HEK293 (cell line): Measurements from ENCODE around the gene HDGF.

Experiments used
- CTCF ChIA-PET: fragments of 350-600 bp; formaldehyde crosslinking; extraction: SDS; loops from one replicate; lab custom pipeline; 2021; ENCODE audit warnings: antibody characterized with exemption; lab: Yijun Ruan, JAX
- POLR2A ChIA-PET: fragments of 300-600 bp; formaldehyde crosslinking; extraction: SDS; loops from one replicate; lab custom pipeline; 2020; ENCODE audit warnings: antibody characterized with exemption, inconsistent platforms; lab: Yijun Ruan, JAX
- H3K27ac ChIP-seq: fragments of 200-500 bp; sonication (Bioruptor generic); 2 replicates; pipeline ENCODE4 v1.5.1; 2014; ENCODE audit warnings: low read depth, low read length, control low read depth, inconsistent platforms; ENCODE audit errors: extremely low read depth
- H3K36me3 ChIP-seq, 2 experiments: fragments of 200-500 bp in 1 of 2; sonication (Bioruptor generic) in 1 of 2; 1 replicate in 1 of 2; 2 replicates in 1 of 2; pipeline ENCODE4 v1.5.1; 2014 to 2017; ENCODE audit warnings: inconsistent platforms in 2 of 2, low read length in 2 of 2; ENCODE audit not compliant: control insufficient read depth in 2 of 2, insufficient read depth in 1 of 2
- H3K4me1 ChIP-seq: fragments of 200-500 bp; sonication (Bioruptor generic); 2 replicates; pipeline ENCODE4 v1.5.1; 2014; ENCODE audit warnings: mild to moderate bottlenecking, low read length, inconsistent platforms; ENCODE audit not compliant: control insufficient read depth, insufficient read depth
- H3K4me3 ChIP-seq: 2 replicates; pipeline ENCODE4 v1.5.1; 2011; ENCODE audit warnings: low read depth, mild to moderate bottlenecking, control low read depth, low read length, moderate library complexity
- H3K9me3 ChIP-seq: fragments of 200-500 bp; sonication (Bioruptor generic); 2 replicates; pipeline ENCODE4 v1.5.1; 2014; ENCODE audit warnings: low read depth, low read length, inconsistent platforms; ENCODE audit not compliant: control insufficient read depth, insufficient read depth
- KLF9 ChIP-seq: fragments of 450-650 bp; formaldehyde crosslinking; IDR thresholded peaks from 2 replicates; pipeline ENCODE4 v1.5.1; 2016; ENCODE audit warnings: missing biosample characterization, missing genetic modification characterization, low read depth
- RBAK ChIP-seq: fragments of 450-650 bp; formaldehyde crosslinking; IDR thresholded peaks from 2 replicates; pipeline ENCODE4 v1.5.1; 2016; ENCODE audit warnings: missing biosample characterization, missing genetic modification characterization
- SETDB1 ChIP-seq: IDR thresholded peaks from one replicate; pipeline ENCODE4 v1.6.1; 2017; ENCODE audit warnings: mild to moderate bottlenecking, low read length, moderate library complexity, mixed read lengths; ENCODE audit not compliant: insufficient read length
- SP2 ChIP-seq: fragments of 450-650 bp; formaldehyde crosslinking; IDR thresholded peaks from 2 replicates; pipeline ENCODE4 v1.5.1; 2016; ENCODE audit warnings: missing biosample characterization, missing genetic modification characterization
- ZEB2 ChIP-seq: fragments of 450-650 bp; formaldehyde crosslinking; IDR thresholded peaks from 2 replicates; pipeline ENCODE4 v1.5.1; 2016; ENCODE audit warnings: missing biosample characterization, missing genetic modification characterization
- ZFHX2 ChIP-seq: fragments of 450-650 bp; formaldehyde crosslinking; conservative IDR thresholded peaks from 2 replicates; pipeline ENCODE4 v1.5.1; 2016; ENCODE audit warnings: missing biosample characterization, missing genetic modification characterization
- ZFP69B ChIP-seq: fragments of 450-650 bp; formaldehyde crosslinking; IDR thresholded peaks from 2 replicates; pipeline ENCODE4 v1.5.1; 2016; ENCODE audit warnings: missing biosample characterization, missing genetic modification characterization
- ZNF138 ChIP-seq: fragments of 450-650 bp; formaldehyde crosslinking; IDR thresholded peaks from 2 replicates; pipeline ENCODE4 v1.5.1; 2016; ENCODE audit warnings: missing biosample characterization, missing genetic modification characterization, borderline replicate concordance
- ZNF140 ChIP-seq: fragments of 450-650 bp; formaldehyde crosslinking; IDR thresholded peaks from 2 replicates; pipeline ENCODE4 v1.5.1; 2016; ENCODE audit warnings: missing biosample characterization, missing genetic modification characterization
- ZNF2 ChIP-seq: fragments of 450-650 bp; formaldehyde crosslinking; IDR thresholded peaks from 2 replicates; pipeline ENCODE4 v1.5.1; 2016; ENCODE audit warnings: missing biosample characterization, missing genetic modification characterization
- ZNF24 ChIP-seq: fragments of 450-650 bp; formaldehyde crosslinking; IDR thresholded peaks from 2 replicates; pipeline ENCODE4 v1.5.1; 2016; ENCODE audit warnings: missing biosample characterization, missing genetic modification characterization
- ZNF433 ChIP-seq: fragments of 450-650 bp; formaldehyde crosslinking; IDR thresholded peaks from 2 replicates; pipeline ENCODE4 v1.5.1; 2016; ENCODE audit warnings: missing biosample characterization, missing genetic modification characterization, low read depth
- ZNF48 ChIP-seq: fragments of 450-650 bp; formaldehyde crosslinking; IDR thresholded peaks from 2 replicates; pipeline ENCODE4 v1.5.1; 2016; ENCODE audit warnings: missing biosample characterization, missing genetic modification characterization
- ZNF510 ChIP-seq: fragments of 450-650 bp; formaldehyde crosslinking; IDR thresholded peaks from 2 replicates; pipeline ENCODE4 v1.5.1; 2018; ENCODE audit warnings: mild to moderate bottlenecking, missing genetic modification characterization, missing biosample characterization; ENCODE audit not compliant: insufficient replicate concordance
- ZNF561 ChIP-seq: fragments of 450-650 bp; IDR thresholded peaks from 2 replicates; pipeline ENCODE4 v1.5.1; 2018; ENCODE audit warnings: missing biosample characterization, missing genetic modification characterization, borderline replicate concordance
- ZNF792 ChIP-seq: fragments of 450-650 bp; formaldehyde crosslinking; IDR thresholded peaks from 2 replicates; pipeline ENCODE4 v1.5.1; 2016; ENCODE audit warnings: missing biosample characterization, missing genetic modification characterization
- ZXDB ChIP-seq: fragments of 450-650 bp; formaldehyde crosslinking; IDR thresholded peaks from 2 replicates; pipeline ENCODE4 v1.5.1; 2016; ENCODE audit warnings: missing biosample characterization, missing genetic modification characterization
- TF ChIP-seq, protein P1 (sequence below): fragments of 450-650 bp; formaldehyde crosslinking; IDR thresholded peaks from 2 replicates; pipeline ENCODE4 v1.5.1; 2017; ENCODE audit warnings: missing biosample characterization, missing genetic modification characterization
- TF ChIP-seq, protein P2 (sequence below): IDR thresholded peaks from 2 replicates; pipeline ENCODE4 v1.6.1; 2011; ENCODE audit warnings: mild to moderate bottlenecking, low read depth, low read length, borderline replicate concordance
- TF ChIP-seq, protein P3 (sequence below): fragments of 450-650 bp; formaldehyde crosslinking; IDR thresholded peaks from 2 replicates; pipeline ENCODE4 v1.5.1; 2016; ENCODE audit warnings: missing biosample characterization, missing genetic modification characterization, low read depth
- TF ChIP-seq, protein P4 (sequence below): fragments of 450-650 bp; formaldehyde crosslinking; IDR thresholded peaks from 2 replicates; pipeline ENCODE4 v1.5.1; 2017; ENCODE audit warnings: missing biosample characterization, missing genetic modification characterization
- TF ChIP-seq, protein P5 (sequence below): fragments of 450-650 bp; formaldehyde crosslinking; IDR thresholded peaks from 2 replicates; pipeline ENCODE4 v1.5.1; 2016; ENCODE audit warnings: missing biosample characterization, missing genetic modification characterization
- TF ChIP-seq, protein P6 (sequence below): fragments of 450-650 bp; formaldehyde crosslinking; IDR thresholded peaks from 2 replicates; pipeline ENCODE4; 2016; ENCODE audit warnings: missing biosample characterization, missing genetic modification characterization

The HDGF gene

DNA sequence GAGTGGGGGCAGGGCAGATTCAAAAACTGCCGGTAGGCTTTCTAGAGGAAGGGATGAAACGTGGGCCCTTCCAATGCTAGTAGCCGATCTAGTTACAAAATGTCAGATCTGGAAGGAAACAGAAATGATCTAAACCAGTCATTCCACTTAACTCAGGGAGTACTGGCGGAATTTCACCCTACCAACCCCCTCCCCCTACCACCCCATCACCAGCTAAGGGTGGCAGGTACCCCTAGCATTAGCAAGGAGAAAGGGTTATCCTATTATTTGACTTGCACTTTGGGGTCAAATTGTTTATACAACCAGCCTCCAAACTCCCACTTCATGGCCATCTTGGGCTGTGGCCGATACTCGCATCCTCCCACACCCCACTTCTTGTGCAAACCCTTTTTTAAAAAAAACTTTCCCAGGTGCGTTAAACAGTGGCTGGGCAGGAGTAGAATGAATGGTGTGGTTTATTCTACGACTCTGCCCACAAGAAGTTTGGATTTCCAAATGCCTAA lies 9.9 kb downstream of the HDGF start (continued):
- TF ChIP-seq, protein P1, sequence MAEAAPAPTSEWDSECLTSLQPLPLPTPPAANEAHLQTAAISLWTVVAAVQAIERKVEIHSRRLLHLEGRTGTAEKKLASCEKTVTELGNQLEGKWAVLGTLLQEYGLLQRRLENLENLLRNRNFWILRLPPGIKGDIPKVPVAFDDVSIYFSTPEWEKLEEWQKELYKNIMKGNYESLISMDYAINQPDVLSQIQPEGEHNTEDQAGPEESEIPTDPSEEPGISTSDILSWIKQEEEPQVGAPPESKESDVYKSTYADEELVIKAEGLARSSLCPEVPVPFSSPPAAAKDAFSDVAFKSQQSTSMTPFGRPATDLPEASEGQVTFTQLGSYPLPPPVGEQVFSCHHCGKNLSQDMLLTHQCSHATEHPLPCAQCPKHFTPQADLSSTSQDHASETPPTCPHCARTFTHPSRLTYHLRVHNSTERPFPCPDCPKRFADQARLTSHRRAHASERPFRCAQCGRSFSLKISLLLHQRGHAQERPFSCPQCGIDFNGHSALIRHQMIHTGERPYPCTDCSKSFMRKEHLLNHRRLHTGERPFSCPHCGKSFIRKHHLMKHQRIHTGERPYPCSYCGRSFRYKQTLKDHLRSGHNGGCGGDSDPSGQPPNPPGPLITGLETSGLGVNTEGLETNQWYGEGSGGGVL (tag by site-specific recombination) = no peak
- TF ChIP-seq ZNF48 (tag by site-specific recombination) (no peak), ZXDB (no peak), ZNF561 (no peak), ZNF792 (no peak), KLF9 (tag by site-specific recombination) (no peak), ZEB2 (no peak)
- TF ChIP-seq, protein P2, sequence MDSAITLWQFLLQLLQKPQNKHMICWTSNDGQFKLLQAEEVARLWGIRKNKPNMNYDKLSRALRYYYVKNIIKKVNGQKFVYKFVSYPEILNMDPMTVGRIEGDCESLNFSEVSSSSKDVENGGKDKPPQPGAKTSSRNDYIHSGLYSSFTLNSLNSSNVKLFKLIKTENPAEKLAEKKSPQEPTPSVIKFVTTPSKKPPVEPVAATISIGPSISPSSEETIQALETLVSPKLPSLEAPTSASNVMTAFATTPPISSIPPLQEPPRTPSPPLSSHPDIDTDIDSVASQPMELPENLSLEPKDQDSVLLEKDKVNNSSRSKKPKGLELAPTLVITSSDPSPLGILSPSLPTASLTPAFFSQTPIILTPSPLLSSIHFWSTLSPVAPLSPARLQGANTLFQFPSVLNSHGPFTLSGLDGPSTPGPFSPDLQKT = no peak
- TF ChIP-seq, protein P3, sequence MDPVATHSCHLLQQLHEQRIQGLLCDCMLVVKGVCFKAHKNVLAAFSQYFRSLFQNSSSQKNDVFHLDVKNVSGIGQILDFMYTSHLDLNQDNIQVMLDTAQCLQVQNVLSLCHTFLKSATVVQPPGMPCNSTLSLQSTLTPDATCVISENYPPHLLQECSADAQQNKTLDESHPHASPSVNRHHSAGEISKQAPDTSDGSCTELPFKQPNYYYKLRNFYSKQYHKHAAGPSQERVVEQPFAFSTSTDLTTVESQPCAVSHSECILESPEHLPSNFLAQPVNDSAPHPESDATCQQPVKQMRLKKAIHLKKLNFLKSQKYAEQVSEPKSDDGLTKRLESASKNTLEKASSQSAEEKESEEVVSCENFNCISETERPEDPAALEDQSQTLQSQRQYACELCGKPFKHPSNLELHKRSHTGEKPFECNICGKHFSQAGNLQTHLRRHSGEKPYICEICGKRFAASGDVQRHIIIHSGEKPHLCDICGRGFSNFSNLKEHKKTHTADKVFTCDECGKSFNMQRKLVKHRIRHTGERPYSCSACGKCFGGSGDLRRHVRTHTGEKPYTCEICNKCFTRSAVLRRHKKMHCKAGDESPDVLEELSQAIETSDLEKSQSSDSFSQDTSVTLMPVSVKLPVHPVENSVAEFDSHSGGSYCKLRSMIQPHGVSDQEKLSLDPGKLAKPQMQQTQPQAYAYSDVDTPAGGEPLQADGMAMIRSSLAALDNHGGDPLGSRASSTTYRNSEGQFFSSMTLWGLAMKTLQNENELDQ (tag by site-specific recombination) = no peak
- TF ChIP-seq, protein P4, sequence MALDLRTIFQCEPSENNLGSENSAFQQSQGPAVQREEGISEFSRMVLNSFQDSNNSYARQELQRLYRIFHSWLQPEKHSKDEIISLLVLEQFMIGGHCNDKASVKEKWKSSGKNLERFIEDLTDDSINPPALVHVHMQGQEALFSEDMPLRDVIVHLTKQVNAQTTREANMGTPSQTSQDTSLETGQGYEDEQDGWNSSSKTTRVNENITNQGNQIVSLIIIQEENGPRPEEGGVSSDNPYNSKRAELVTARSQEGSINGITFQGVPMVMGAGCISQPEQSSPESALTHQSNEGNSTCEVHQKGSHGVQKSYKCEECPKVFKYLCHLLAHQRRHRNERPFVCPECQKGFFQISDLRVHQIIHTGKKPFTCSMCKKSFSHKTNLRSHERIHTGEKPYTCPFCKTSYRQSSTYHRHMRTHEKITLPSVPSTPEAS (tag by site-specific recombination) = no peak

DNA sequence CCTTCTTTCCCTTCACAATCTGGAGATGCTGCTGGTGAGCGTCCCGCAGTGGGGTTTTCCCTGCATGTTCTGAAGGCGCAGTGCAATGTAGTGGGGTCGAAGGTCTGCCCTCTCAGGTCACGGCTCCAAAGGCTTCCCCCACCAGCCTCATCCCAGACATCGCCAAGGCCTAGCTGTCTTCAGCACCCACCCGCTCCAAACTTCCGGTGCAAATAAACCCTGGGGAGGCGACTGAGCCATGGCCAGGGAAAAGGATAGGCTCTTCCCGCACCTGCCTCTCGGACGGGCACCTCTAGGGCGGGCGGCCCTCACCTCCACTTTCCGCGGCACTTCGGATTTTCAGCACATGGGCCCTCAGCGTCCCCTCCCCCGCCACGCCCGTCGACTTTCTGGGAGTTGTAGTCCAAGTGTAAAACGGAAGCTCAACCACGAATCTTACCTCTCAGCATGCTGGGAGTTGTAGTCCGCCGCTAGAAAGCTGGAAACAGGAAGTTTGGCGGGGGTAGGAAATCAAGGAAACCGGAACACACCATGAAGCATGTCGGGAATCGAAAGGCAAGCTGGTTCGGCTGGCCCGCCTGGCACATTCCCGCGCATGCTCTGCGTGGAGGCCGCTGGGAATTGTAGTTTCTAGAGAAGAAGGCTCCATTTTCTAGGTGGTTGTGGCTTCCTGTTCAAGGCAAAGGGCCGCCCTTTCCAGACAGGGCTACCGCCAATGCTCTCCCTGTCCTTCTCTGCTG lies 10.6 kb downstream of the HDGF start, which contains the start of gene MRPL24:
Gene MRPL24 (minus strand): TSS at position 348 of the 740 bp plus-strand sequence. CDS start 2,384 bp downstream, outside the sequence.
- ChIA-PET CTCF (interaction anchor here (0.6 to 3.5 kb wide), 7 partner anchors 13 to 136 kb away, joined by 3 to 28 read pairs (median 4); partner anchors contain the start of genes ISG20L2 and METTL25B), POLR2A (interaction anchor here (0.7 to 3.1 kb wide), 13 partner anchors 9 to 626 kb away, joined by 3 to 110 read pairs (median 4); partner anchors contain the start of genes HDGF, ISG20L2, METTL25B and PRCC)
- Histone ChIP-seq H3K36me3 (peaks cover 0 to 75% of the 10 kb centered on the region in 2 experiments; a peak in 2 of 3 replicates), H3K4me3 (peak within 1 kb of the TSS; percentile 74), H3K9me3 (no peaks in the 10 kb centered on the region), H3K27ac (peak within 1 kb of the TSS; percentile 59), H3K4me1 (no peaks in the 10 kb centered on the region)
- TF ChIP-seq ZFP69B (tag by site-specific recombination) (peak; percentile 72), SP2 (tag by site-specific recombination) (peak; percentile 90), ZNF510 (no peak), ZNF433 (tag by site-specific recombination) (no peak), ZNF24 (peak; percentile 86; the same call in 1 of the 2 replicates), RBAK (tag by site-specific recombination) (no peak), ZNF140 (no peak), SETDB1 (no peak), ZFHX2 (peak; percentile 63), ZNF138 (tag by site-specific recombination) (no peak), ZNF2 (peak; percentile 77; the same call in 1 of the 2 replicates)
- TF ChIP-seq, protein P5, sequence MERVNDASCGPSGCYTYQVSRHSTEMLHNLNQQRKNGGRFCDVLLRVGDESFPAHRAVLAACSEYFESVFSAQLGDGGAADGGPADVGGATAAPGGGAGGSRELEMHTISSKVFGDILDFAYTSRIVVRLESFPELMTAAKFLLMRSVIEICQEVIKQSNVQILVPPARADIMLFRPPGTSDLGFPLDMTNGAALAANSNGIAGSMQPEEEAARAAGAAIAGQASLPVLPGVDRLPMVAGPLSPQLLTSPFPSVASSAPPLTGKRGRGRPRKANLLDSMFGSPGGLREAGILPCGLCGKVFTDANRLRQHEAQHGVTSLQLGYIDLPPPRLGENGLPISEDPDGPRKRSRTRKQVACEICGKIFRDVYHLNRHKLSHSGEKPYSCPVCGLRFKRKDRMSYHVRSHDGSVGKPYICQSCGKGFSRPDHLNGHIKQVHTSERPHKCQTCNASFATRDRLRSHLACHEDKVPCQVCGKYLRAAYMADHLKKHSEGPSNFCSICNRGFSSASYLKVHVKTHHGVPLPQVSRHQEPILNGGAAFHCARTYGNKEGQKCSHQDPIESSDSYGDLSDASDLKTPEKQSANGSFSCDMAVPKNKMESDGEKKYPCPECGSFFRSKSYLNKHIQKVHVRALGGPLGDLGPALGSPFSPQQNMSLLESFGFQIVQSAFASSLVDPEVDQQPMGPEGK (tag by site-specific recombination) = peak; percentile 93
- TF ChIP-seq, protein P6, sequence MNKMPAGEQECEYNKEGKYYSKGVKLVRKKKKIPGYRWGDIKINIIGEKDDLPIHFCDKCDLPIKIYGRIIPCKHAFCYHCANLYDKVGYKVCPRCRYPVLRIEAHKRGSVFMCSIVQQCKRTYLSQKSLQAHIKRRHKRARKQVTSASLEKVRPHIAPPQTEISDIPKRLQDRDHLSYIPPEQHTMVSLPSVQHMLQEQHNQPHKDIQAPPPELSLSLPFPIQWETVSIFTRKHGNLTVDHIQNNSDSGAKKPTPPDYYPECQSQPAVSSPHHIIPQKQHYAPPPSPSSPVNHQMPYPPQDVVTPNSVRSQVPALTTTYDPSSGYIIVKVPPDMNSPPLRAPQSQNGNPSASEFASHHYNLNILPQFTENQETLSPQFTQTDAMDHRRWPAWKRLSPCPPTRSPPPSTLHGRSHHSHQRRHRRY (tag by site-specific recombination) = no peak
